Measurements from ENCODE around the gene PROM2. TPM values are rescaled to one million over a fixed set of nuclear protein-coding genes. Genes with fewer than 3 reads are reported as not detected.

PROM2 gene
- total RNA-seq, 1 donor from 2014 or later = 0.93 TPM

DNA sequence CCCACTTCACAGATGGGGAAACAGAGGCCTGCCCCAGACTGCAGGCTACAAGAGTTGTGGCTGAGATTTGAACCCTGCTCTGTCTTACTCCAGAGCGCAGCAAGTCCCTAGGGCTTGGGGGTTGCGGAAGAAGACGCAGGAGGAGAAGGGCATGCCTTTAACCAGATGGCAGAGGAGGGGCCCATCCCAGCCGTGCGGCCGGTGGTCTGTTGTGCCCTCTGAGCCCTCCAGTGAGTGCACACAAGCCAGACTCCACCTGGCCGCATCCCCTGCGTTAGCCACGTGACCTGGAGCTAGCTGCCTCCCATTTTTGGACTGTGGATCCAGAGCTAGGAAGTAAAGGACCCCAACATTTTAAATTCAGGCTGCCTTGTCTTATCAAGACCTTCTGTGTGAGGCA lies 25.7 kb downstream of the PROM2 start:
- TF ChIP-seq, protein P1, sequence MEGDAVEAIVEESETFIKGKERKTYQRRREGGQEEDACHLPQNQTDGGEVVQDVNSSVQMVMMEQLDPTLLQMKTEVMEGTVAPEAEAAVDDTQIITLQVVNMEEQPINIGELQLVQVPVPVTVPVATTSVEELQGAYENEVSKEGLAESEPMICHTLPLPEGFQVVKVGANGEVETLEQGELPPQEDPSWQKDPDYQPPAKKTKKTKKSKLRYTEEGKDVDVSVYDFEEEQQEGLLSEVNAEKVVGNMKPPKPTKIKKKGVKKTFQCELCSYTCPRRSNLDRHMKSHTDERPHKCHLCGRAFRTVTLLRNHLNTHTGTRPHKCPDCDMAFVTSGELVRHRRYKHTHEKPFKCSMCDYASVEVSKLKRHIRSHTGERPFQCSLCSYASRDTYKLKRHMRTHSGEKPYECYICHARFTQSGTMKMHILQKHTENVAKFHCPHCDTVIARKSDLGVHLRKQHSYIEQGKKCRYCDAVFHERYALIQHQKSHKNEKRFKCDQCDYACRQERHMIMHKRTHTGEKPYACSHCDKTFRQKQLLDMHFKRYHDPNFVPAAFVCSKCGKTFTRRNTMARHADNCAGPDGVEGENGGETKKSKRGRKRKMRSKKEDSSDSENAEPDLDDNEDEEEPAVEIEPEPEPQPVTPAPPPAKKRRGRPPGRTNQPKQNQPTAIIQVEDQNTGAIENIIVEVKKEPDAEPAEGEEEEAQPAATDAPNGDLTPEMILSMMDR (IDR thresholded peaks at IDR 0.05) = no peak
- H3K36me3 Mint-ChIP-seq (ENCODE audit: low read depth) = no peaks in the 10 kb centered on the region
- POLR2A ChIA-PET = no interaction called here
- intact Hi-C loops (cut with micrococcal nuclease) = no loop called here
- H3K9me3 Mint-ChIP-seq = no peaks in the 10 kb centered on the region
- no peak overlapping the region for H3K4me3 Mint-ChIP-seq
- ATAC-seq (ENCODE audit: low read depth) (no peak), DNase-seq (no peak)
- CTCF ChIA-PET = no interaction called here
- H3K27me3 Mint-ChIP-seq = peaks cover 2% of the 10 kb centered on the region
- H3K27ac Mint-ChIP-seq = no peak overlapping the region
- no peaks in the 10 kb centered on the region for H3K4me1 Mint-ChIP-seq

DNA sequence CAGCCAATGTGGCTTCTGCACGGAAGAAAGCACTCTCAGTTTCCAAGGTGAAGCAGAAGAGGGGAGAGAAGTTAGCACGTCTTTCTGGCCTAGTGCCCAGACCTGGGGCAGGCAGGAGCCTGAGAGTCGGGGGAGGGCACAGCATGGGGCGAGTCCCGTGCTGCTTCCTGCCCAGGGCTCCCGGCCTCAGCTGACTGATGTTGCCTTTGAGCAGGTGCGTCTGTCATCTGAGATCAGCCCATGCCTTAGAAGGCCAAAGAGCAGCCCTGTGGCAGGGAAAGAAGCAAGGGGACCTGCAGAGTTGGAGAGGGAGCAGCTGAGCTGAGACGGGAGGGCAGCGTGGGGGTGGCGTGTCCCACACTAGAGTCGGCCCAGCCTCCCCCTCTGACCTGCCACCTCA lies 26.2 kb downstream of the PROM2 start:
- H3K27me3 Mint-ChIP-seq = peaks cover 2% of the 10 kb centered on the region
- no peak overlapping the region for H3K27ac Mint-ChIP-seq
- no peaks in the 10 kb centered on the region for H3K9me3 Mint-ChIP-seq
- CTCF ChIA-PET = no interaction called here
- ATAC-seq (ENCODE audit: low read depth) = no peak
- H3K36me3 Mint-ChIP-seq (ENCODE audit: low read depth) = no peaks in the 10 kb centered on the region
- no peak overlapping the region for H3K4me3 Mint-ChIP-seq
- no peak for DNase-seq
- TF ChIP-seq, protein P1 (IDR thresholded peaks at IDR 0.05) = no peak
- intact Hi-C loops (cut with micrococcal nuclease) = no loop called here
- H3K4me1 Mint-ChIP-seq = no peaks in the 10 kb centered on the region
- POLR2A ChIA-PET = no interaction called here

DNA sequence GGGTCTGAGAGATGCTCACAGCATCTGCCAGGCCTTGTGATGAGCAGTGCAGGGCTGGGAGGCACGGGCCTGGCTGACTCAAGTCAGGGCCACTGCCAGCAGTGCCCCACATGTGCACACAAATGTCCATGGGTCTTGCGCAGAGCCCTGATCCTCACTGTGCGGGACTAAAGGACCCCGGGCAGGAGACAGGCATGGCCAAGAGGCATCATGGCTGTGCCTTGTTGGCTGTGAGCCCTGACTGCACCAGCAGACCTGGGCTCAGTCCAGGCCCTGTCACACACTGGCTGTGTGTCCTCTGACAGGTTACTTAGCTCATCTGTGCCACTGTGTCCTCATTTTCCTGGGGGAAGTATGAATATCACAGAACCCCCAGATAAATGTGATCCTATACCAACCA lies 26.9 kb downstream of the PROM2 start:
- POLR2A ChIA-PET = no interaction called here
- no peak for ATAC-seq (ENCODE audit: low read depth)
- CTCF ChIA-PET = no interaction called here

DNA sequence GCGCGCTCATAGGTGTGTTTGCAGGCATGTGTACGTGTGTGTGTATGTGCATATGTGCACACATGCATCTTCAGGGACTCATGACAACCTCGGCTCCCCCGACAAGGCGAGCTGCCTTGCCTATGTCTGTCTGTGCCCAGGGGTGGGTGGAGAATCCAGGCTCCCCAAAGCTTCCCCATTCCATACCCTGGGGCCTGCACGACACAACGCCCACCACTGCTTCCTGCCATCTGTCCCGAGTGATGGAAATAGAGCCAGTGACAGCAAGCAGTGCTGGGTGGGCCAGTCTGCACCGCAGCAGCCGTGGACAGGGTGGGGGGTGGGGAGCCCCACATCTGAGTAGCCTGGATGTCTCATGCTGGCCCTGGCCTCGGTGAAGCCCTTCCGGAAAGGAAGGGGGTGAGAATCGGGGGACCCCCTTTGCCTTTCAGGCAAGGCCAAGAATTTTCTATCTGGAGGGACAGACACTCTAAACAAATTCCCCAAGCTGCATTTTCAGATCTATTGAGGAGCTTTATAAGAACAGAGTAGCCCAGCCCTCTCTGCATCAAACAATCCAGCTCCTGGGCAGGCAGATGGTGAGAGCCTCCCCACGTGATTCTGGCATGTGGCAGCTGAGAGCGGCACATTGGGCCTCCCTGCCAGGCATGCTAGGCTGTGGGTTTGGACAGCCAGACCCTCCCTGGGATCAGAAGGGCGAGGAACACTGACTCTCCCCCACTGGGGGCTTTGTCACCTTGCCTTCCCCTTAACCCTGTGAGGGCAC lies 27.8 kb downstream of the PROM2 start:
- intact Hi-C loops (cut with micrococcal nuclease) = no loop called here
- Mint-ChIP-seq H3K27ac (no peak overlapping the region), H3K4me1 (no peaks in the 10 kb centered on the region), H3K27me3 (peaks cover 2% of the 10 kb centered on the region), H3K36me3 (ENCODE audit: low read depth) (no peaks in the 10 kb centered on the region), H3K4me3 (no peak overlapping the region), H3K9me3 (no peaks in the 10 kb centered on the region)
- ATAC-seq (ENCODE audit: low read depth) = no peak
- ChIA-PET POLR2A (no interaction called here), CTCF (no interaction called here)
- no peak for DNase-seq
- TF ChIP-seq, protein P1 (IDR thresholded peaks at IDR 0.05) = no peak

More for the DNA sequence above, 26.9 kb downstream of the PROM2 start:
- TF ChIP-seq, protein P1 (IDR thresholded peaks at IDR 0.05) = no peak
- Mint-ChIP-seq H3K4me3 (no peak overlapping the region), H3K9me3 (no peaks in the 10 kb centered on the region), H3K36me3 (ENCODE audit: low read depth) (no peaks in the 10 kb centered on the region), H3K4me1 (no peaks in the 10 kb centered on the region), H3K27me3 (peaks cover 2% of the 10 kb centered on the region), H3K27ac (no peak overlapping the region)
- DNase-seq = no peak
- intact Hi-C loops (cut with micrococcal nuclease) = no loop called here

DNA sequence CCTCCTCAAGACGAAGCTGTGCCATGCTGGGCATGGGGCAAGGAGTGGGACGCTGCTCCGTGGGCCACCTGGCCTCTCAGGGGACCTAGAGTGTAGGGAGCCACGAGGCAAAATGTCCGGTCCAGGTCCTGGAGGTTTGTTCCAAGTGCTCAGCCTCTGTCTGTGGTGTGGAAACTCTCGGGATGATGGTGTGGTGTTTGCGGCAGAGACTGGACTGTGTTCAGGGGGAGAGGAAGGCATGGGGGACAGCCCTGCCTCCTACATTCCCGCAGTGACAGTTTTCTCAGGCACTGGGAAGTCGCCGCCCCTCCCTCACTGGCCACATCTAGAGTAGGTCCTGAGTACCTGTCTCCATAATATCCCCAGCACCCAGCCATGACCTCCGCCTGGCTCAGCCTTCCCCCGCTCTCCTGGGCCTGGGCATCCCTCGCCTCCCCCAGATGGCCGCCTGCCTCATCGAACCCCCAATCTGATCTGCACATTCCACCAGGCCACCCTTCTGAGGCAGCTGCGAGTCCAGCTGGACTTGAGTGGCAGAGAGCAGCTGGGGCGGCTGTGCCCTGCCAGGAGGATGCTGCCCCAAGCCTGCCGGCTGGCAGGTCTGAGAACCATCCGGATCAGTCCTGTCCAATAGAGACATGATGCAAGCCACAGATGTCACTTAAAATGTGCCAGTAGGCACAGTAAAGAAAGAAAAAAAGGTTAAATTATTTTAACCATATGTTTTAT lies 29.1 kb downstream of the PROM2 start:
- Mint-ChIP-seq H3K27ac (no peak overlapping the region), H3K4me3 (no peak overlapping the region), H3K9me3 (no peaks in the 10 kb centered on the region), H3K36me3 (ENCODE audit: low read depth) (no peaks in the 10 kb centered on the region), H3K4me1 (no peaks in the 10 kb centered on the region), H3K27me3 (peaks cover 2% of the 10 kb centered on the region)
- TF ChIP-seq, protein P1 (IDR thresholded peaks at IDR 0.05) = no peak
- DNase-seq (no peak), ATAC-seq (ENCODE audit: low read depth) (no peak)
- ChIA-PET CTCF (no interaction called here), POLR2A (no interaction called here)
- intact Hi-C loops (cut with micrococcal nuclease) = no loop called here
